Measurements from ENCODE around the gene CDK5RAP3. TPM values are rescaled to one million over a fixed set of nuclear protein-coding genes. Genes with fewer than 3 reads are reported as not detected.
A peak's percentile ranks its signal among the peaks of the same experiment; 100 is the strongest.
"Not testable (repeated sequence)": the region's sequence is repeated elsewhere in the genome, so short reads cannot be mapped to it uniquely, and the experiment has no call there.

CDK5RAP3 gene
- total and polyA plus RNA-seq, 2 experiments from 2014 or later, result 92.6 to 106 TPM

GRCh38 chr17:47988445-47988844, 17.5 kb downstream of the CDK5RAP3 start:
- H3K4me1 ChIP-seq (ENCODE audit: insufficient read depth), result peaks cover 36% of the 10 kb centered on the region
- not testable (repeated sequence) for H3F3A ChIP-seq (replicated peaks; ENCODE audit: low read depth); ATAC-seq; H3K27me3 ChIP-seq (ENCODE audit: insufficient read depth); H3K79me2 ChIP-seq (replicated peaks; ENCODE audit: insufficient read depth); H3K9me2 ChIP-seq (ENCODE audit: insufficient read depth); H3K4me2 ChIP-seq; H3K36me3 Mint-ChIP-seq (ENCODE audit: low read depth); H3K27ac ChIP-seq (ENCODE audit: low read depth); H3K4me3 ChIP-seq; H2AFZ ChIP-seq; H3K9me3 Mint-ChIP-seq; DNase-seq (ENCODE audit: low spot score); H4K20me1 ChIP-seq (replicated peaks; ENCODE audit: insufficient read depth); H3K36me3 ChIP-seq (ENCODE audit: insufficient read depth); H3K4me3 Mint-ChIP-seq
- Mint-ChIP-seq H3K4me1 (peaks cover 61% of the 10 kb centered on the region), H3K27me3 (ENCODE audit: insufficient read depth, low read depth, poor library complexity) (peaks cover 25% of the 10 kb centered on the region), H3K27ac (0 out of 2 replicates have a peak overlapping the region, but pooled peaks have one; percentile 14)

DNA sequence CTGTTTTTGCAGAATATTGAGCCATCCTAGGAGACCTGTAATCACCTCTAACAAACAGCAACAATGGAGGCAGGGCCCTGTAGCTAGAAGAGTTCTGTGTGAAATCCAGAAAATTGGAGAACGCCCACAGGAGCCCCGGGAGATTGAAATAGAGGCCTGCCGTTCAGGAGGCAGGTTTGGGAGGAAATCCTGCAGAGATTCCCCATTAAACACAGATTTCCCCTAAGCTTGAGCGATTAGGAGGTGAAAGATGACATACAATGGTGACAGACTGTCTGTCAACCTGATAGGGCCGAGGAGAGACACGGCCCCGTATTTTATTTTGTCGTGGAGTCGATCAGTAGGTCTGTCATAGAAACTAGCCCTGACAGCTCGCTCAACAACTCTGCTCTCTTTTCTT, 18.2 kb downstream of the CDK5RAP3 start:
- Histone ChIP-seq H4K20me1 (replicated peaks; ENCODE audit: insufficient read depth) (no peaks in the 10 kb centered on the region), H3F3A (replicated peaks; ENCODE audit: low read depth) (0 out of 2 replicates have a peak, but pooled peaks cover 4% of the 10 kb centered on the region), H2AFZ (no peak overlapping the region), H3K4me2 (no peak overlapping the region), H3K27me3 (ENCODE audit: insufficient read depth) (no peaks in the 10 kb centered on the region), H3K27ac (ENCODE audit: low read depth) (no peak overlapping the region), H3K36me3 (ENCODE audit: insufficient read depth) (no peaks in the 10 kb centered on the region), H3K4me3 (no peak overlapping the region), H3K4me1 (ENCODE audit: insufficient read depth) (peaks cover 36% of the 10 kb centered on the region), H3K9me2 (ENCODE audit: insufficient read depth) (no peaks in the 10 kb centered on the region), H3K79me2 (replicated peaks; ENCODE audit: insufficient read depth) (no peaks in the 10 kb centered on the region)
- Mint-ChIP-seq H3K27me3 (ENCODE audit: insufficient read depth, low read depth, poor library complexity) (peaks cover 23% of the 10 kb centered on the region), H3K4me1 (peaks cover 66% of the 10 kb centered on the region), H3K4me3 (no peak overlapping the region; the same call in 2 of the 3 replicates), H3K36me3 (ENCODE audit: low read depth) (peaks cover 7% of the 10 kb centered on the region; the same call in 2 of the 3 replicates), H3K9me3 (no peaks in the 10 kb centered on the region), H3K27ac (no peak overlapping the region)
- no peak for ATAC-seq
- DNase-seq (ENCODE audit: low spot score), result no peak
- TF ChIP-seq ZNF331 (CRISPR knock-in tag; IDR thresholded peaks at IDR 0.05; ENCODE audit: low read depth), result no peak
- no peak for TF ChIP-seq CTCF (conservative IDR thresholded peaks at IDR 0.05; ENCODE audit: low read depth in 2 of 2)
- no peak for TF ChIP-seq EZH2 (IDR thresholded peaks at IDR 0.05; ENCODE audit: low read depth, unreplicated experiment)
- TF ChIP-seq ZNF462 (CRISPR knock-in tag; IDR thresholded peaks at IDR 0.05), result no peak
- TF ChIP-seq NANOG (IDR thresholded peaks at IDR 0.05; ENCODE audit: borderline replicate concordance), result no peak
- TF ChIP-seq EZH2phosphoT487 (IDR thresholded peaks at IDR 0.05; ENCODE audit: unreplicated experiment), result no peak
- TF ChIP-seq, protein P1, sequence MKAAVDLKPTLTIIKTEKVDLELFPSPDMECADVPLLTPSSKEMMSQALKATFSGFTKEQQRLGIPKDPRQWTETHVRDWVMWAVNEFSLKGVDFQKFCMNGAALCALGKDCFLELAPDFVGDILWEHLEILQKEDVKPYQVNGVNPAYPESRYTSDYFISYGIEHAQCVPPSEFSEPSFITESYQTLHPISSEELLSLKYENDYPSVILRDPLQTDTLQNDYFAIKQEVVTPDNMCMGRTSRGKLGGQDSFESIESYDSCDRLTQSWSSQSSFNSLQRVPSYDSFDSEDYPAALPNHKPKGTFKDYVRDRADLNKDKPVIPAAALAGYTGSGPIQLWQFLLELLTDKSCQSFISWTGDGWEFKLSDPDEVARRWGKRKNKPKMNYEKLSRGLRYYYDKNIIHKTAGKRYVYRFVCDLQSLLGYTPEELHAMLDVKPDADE (IDR thresholded peaks at IDR 0.05), result no peak
- TF ChIP-seq CREB1 (CRISPR knock-in tag; IDR thresholded peaks at IDR 0.05; ENCODE audit: low read depth), result no peak
- no peak for TF ChIP-seq POLR2AphosphoS5 (IDR thresholded peaks at IDR 0.05; ENCODE audit: low read depth)
